ENCODE data around the gene CCL14.

DNA sequence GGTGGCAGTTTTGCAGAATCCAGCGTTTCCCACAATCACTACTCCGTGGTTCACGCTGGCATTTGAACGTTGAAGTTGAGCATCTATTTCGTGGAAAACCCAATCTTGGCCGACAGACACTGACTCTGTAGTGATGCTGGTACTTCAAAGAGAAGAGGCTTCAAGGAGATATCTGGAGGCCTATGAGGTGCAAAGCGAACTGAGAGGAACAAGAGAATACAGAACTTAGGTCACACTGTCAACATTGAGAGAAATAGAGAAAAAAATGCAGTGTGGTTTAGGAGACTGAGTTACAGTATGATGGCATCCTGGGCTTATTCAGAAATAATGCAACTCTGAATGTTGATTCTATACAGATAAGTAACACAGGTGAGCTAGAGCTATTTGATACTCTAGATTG lies 21.3 kb downstream of the CCL14 start:
- TF ChIP-seq, protein P1, sequence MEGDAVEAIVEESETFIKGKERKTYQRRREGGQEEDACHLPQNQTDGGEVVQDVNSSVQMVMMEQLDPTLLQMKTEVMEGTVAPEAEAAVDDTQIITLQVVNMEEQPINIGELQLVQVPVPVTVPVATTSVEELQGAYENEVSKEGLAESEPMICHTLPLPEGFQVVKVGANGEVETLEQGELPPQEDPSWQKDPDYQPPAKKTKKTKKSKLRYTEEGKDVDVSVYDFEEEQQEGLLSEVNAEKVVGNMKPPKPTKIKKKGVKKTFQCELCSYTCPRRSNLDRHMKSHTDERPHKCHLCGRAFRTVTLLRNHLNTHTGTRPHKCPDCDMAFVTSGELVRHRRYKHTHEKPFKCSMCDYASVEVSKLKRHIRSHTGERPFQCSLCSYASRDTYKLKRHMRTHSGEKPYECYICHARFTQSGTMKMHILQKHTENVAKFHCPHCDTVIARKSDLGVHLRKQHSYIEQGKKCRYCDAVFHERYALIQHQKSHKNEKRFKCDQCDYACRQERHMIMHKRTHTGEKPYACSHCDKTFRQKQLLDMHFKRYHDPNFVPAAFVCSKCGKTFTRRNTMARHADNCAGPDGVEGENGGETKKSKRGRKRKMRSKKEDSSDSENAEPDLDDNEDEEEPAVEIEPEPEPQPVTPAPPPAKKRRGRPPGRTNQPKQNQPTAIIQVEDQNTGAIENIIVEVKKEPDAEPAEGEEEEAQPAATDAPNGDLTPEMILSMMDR (IDR thresholded peaks at IDR 0.05) = no peak
- TF ChIP-seq, protein P2, sequence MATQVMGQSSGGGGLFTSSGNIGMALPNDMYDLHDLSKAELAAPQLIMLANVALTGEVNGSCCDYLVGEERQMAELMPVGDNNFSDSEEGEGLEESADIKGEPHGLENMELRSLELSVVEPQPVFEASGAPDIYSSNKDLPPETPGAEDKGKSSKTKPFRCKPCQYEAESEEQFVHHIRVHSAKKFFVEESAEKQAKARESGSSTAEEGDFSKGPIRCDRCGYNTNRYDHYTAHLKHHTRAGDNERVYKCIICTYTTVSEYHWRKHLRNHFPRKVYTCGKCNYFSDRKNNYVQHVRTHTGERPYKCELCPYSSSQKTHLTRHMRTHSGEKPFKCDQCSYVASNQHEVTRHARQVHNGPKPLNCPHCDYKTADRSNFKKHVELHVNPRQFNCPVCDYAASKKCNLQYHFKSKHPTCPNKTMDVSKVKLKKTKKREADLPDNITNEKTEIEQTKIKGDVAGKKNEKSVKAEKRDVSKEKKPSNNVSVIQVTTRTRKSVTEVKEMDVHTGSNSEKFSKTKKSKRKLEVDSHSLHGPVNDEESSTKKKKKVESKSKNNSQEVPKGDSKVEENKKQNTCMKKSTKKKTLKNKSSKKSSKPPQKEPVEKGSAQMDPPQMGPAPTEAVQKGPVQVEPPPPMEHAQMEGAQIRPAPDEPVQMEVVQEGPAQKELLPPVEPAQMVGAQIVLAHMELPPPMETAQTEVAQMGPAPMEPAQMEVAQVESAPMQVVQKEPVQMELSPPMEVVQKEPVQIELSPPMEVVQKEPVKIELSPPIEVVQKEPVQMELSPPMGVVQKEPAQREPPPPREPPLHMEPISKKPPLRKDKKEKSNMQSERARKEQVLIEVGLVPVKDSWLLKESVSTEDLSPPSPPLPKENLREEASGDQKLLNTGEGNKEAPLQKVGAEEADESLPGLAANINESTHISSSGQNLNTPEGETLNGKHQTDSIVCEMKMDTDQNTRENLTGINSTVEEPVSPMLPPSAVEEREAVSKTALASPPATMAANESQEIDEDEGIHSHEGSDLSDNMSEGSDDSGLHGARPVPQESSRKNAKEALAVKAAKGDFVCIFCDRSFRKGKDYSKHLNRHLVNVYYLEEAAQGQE (IDR thresholded peaks at IDR 0.05; ENCODE audit: insufficient read depth in 1 of 2, low read depth in 2 of 2, low read length in 1 of 2) = no peak
